ENCODE results near the gene SNTG2. TPM values are rescaled to one million over a fixed set of nuclear protein-coding genes. Genes with fewer than 3 reads are reported as not detected.

Gene SNTG2
- total RNA-seq, 2 experiments from 2014 or later: not detected

DNA sequence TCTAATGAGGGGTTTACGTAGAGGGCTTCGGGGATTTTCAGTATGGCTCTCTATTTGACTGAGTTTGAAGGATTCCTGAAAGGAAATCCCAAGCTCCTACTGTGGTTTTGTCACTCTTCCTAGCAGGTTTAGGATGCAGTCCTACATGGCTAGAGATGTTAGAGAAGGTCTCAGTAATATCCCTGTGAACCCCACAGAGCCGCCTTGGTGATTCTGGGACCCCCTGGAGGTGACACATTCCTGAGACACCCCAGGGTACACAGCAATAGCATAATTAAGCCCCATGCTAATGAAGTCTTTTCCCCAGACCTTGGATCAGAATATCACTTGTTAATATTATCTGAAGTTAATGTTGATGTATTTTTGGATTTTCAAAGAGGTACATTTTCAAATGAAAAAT is 103.8 kb downstream of the SNTG2 start:
- no peak overlapping the region for H3K4me3 ChIP-seq (ENCODE audit: low read depth, low read length, poor library complexity, severe bottlenecking)
- H3K79me2 ChIP-seq (ENCODE audit: insufficient read depth, low read depth, low read length): no peaks in the 10 kb centered on the region
- H2AFZ ChIP-seq (ENCODE audit: low read length): no peak overlapping the region
- no peak overlapping the region for H3K4me2 ChIP-seq (ENCODE audit: low read length)
- ChIA-PET POLR2A (no interaction called here), CTCF (ENCODE audit: unreplicated experiment) (no interaction called here)
- no peaks in the 10 kb centered on the region for H3K36me3 ChIP-seq (ENCODE audit: insufficient read depth, low read length)
- intact Hi-C loops (cut with micrococcal nuclease; ENCODE audit: unreplicated experiment): no loop called here
- no peaks in the 10 kb centered on the region for H3K9me3 ChIP-seq (ENCODE audit: low read length)
- no peak overlapping the region for H3K27ac ChIP-seq (ENCODE audit: low read depth, low read length, poor library complexity, severe bottlenecking)
- H3K9me2 ChIP-seq (ENCODE audit: insufficient read depth, low read length): no peaks in the 10 kb centered on the region
- no peak for DNase-seq (ENCODE audit: low spot score)
- TF ChIP-seq EZH2phosphoT487 (IDR thresholded peaks at IDR 0.05; ENCODE audit: borderline replicate concordance, low read depth, low read length) (no peak), CTCF (conservative IDR thresholded peaks at IDR 0.05; ENCODE audit: low read length) (no peak)
- H3K4me1 ChIP-seq (ENCODE audit: insufficient read depth, low read length, poor library complexity, severe bottlenecking): no peaks in the 10 kb centered on the region
- no peaks in the 10 kb centered on the region for H4K20me1 ChIP-seq (ENCODE audit: insufficient read depth, low read length)
- no TSS peak for BruUV-seq (replicated peaks)

DNA sequence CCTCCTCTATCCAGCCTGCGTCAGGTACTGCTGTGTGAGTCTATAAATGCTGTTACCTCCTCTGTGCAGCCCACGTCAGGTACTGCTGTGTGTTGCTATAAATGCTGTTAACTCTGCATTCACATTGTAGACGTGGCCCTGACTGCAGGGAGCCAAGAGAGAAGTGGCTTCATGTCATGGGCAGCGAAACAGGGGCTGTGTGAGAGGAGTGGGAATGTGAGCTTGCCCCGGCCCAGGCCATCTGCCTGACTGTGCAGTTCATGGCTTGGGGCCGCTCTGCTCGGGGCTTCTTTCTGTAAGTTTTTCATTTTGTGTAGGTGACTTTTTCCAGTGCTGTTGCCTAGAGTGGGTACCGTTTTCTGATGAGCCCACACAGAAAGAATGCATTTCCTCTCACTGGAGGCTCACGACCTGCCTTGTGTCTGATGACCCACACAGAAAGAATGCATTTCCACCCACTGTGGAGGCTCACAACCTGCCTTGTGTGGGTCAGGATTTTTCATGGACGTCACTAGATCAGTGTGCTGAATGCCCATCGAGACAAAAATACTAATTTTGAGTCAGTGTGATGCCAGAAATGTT is 104.5 kb downstream of the SNTG2 start:
- H3K4me2 ChIP-seq (ENCODE audit: low read length): no peak overlapping the region
- no peak for TF ChIP-seq CTCF (conservative IDR thresholded peaks at IDR 0.05; ENCODE audit: low read length)
- no peak for TF ChIP-seq EZH2phosphoT487 (IDR thresholded peaks at IDR 0.05; ENCODE audit: borderline replicate concordance, low read depth, low read length)
- H3K9me3 ChIP-seq (ENCODE audit: low read length): no peaks in the 10 kb centered on the region
- no peak overlapping the region for H3K4me3 ChIP-seq (ENCODE audit: low read depth, low read length, poor library complexity, severe bottlenecking)
- H3K27ac ChIP-seq (ENCODE audit: low read depth, low read length, poor library complexity, severe bottlenecking): no peak overlapping the region
- POLR2A ChIA-PET: no interaction called here
- no peak for DNase-seq (ENCODE audit: low spot score)
- H3K4me1 ChIP-seq (ENCODE audit: insufficient read depth, low read length, poor library complexity, severe bottlenecking): no peaks in the 10 kb centered on the region
- no peak overlapping the region for H2AFZ ChIP-seq (ENCODE audit: low read length)
- H3K36me3 ChIP-seq (ENCODE audit: insufficient read depth, low read length): no peaks in the 10 kb centered on the region
- no TSS peak for BruUV-seq (replicated peaks)
- no peaks in the 10 kb centered on the region for H3K9me2 ChIP-seq (ENCODE audit: insufficient read depth, low read length)
- intact Hi-C loops (cut with micrococcal nuclease; ENCODE audit: unreplicated experiment): no loop called here
- H3K79me2 ChIP-seq (ENCODE audit: insufficient read depth, low read depth, low read length): no peaks in the 10 kb centered on the region
- no peaks in the 10 kb centered on the region for H4K20me1 ChIP-seq (ENCODE audit: insufficient read depth, low read length)
- CTCF ChIA-PET (ENCODE audit: unreplicated experiment): no interaction called here

- Histone ChIP-seq H3K9me3 (ENCODE audit: low read length) (no peaks in the 10 kb centered on the region), H2AFZ (ENCODE audit: low read length) (no peak overlapping the region), H3K4me3 (ENCODE audit: low read depth, low read length, poor library complexity, severe bottlenecking) (no peak overlapping the region), H3K79me2 (ENCODE audit: insufficient read depth, low read depth, low read length) (no peaks in the 10 kb centered on the region), H3K4me1 (ENCODE audit: insufficient read depth, low read length, poor library complexity, severe bottlenecking) (no peaks in the 10 kb centered on the region), H3K9me2 (ENCODE audit: insufficient read depth, low read length) (no peaks in the 10 kb centered on the region), H3K4me2 (ENCODE audit: low read length) (no peak overlapping the region), H3K36me3 (ENCODE audit: insufficient read depth, low read length) (no peaks in the 10 kb centered on the region), H3K27ac (ENCODE audit: low read depth, low read length, poor library complexity, severe bottlenecking) (no peak overlapping the region), H4K20me1 (ENCODE audit: insufficient read depth, low read length) (no peaks in the 10 kb centered on the region)
- no peak for DNase-seq (ENCODE audit: low spot score)
- TF ChIP-seq EZH2phosphoT487 (IDR thresholded peaks at IDR 0.05; ENCODE audit: borderline replicate concordance, low read depth, low read length) (no peak), CTCF (conservative IDR thresholded peaks at IDR 0.05; ENCODE audit: low read length) (no peak)
- no TSS peak for BruUV-seq (replicated peaks)
- ChIA-PET CTCF (ENCODE audit: unreplicated experiment) (no interaction called here), POLR2A (no interaction called here)
- intact Hi-C loops (cut with micrococcal nuclease; ENCODE audit: unreplicated experiment): no loop called here
Measured at GRCh38 chr2:1060372-1060771, 109.7 kb downstream of the SNTG2 start.
